Skeletal muscle tissue (tissue), 4 donors: ENCODE measurements around the gene DNAAF5. TPM values are rescaled to one million over a fixed set of nuclear protein-coding genes. Genes with fewer than 3 reads are reported as not detected.

Source experiments
- H3K27ac ChIP-seq: one replicate; pipeline ENCODE4 v1.7.0; 2013; ENCODE audit warnings: mild to moderate bottlenecking, low read depth, low read length, inconsistent platforms
- H3K27me3 ChIP-seq, 3 donors: one replicate each; pipeline ENCODE4 v1.7.0; 2013; ENCODE audit warnings: low read length in 3 of 3; ENCODE audit not compliant: control insufficient read depth in 3 of 3, insufficient read depth in 3 of 3
- H3K36me3 ChIP-seq, 3 donors: one replicate each; pipeline ENCODE4 v1.7.0; 2013; ENCODE audit warnings: low read length in 3 of 3; ENCODE audit not compliant: control insufficient read depth in 3 of 3, insufficient read depth in 3 of 3
- H3K4me1 ChIP-seq, 3 donors: one replicate each; pipeline ENCODE4 v1.7.0; 2013; ENCODE audit warnings: low read length in 3 of 3, mild to moderate bottlenecking in 3 of 3; ENCODE audit not compliant: control insufficient read depth in 3 of 3, insufficient read depth in 3 of 3
- H3K4me3 ChIP-seq, 3 donors: one replicate each; pipeline ENCODE4 v1.7.0; 2013; ENCODE audit warnings: low read length in 3 of 3
- H3K9ac ChIP-seq, 3 donors: one replicate each; pipeline ENCODE4 v1.7.0; 2013; ENCODE audit warnings: low read length in 3 of 3, mild to moderate bottlenecking in 3 of 3, moderate library complexity in 2 of 3, low read depth in 1 of 3
- H3K9me3 ChIP-seq, 3 donors: one replicate each; pipeline ENCODE4 v1.7.0; 2013; ENCODE audit warnings: low read length in 3 of 3; ENCODE audit not compliant: control insufficient read depth in 3 of 3
- total RNA-seq: library from RNA; depleted of rRNA; stranded (reverse); fragments of >200 nt; gene quantifications from one replicate; pipeline ENCODE4 v1.2.3, GENCODE V29; 2014
- donor health status: Osteomylitis.

DNAAF5 gene
- total RNA-seq, 1 donor from 2014 or later, result 13.0 TPM

DNA sequence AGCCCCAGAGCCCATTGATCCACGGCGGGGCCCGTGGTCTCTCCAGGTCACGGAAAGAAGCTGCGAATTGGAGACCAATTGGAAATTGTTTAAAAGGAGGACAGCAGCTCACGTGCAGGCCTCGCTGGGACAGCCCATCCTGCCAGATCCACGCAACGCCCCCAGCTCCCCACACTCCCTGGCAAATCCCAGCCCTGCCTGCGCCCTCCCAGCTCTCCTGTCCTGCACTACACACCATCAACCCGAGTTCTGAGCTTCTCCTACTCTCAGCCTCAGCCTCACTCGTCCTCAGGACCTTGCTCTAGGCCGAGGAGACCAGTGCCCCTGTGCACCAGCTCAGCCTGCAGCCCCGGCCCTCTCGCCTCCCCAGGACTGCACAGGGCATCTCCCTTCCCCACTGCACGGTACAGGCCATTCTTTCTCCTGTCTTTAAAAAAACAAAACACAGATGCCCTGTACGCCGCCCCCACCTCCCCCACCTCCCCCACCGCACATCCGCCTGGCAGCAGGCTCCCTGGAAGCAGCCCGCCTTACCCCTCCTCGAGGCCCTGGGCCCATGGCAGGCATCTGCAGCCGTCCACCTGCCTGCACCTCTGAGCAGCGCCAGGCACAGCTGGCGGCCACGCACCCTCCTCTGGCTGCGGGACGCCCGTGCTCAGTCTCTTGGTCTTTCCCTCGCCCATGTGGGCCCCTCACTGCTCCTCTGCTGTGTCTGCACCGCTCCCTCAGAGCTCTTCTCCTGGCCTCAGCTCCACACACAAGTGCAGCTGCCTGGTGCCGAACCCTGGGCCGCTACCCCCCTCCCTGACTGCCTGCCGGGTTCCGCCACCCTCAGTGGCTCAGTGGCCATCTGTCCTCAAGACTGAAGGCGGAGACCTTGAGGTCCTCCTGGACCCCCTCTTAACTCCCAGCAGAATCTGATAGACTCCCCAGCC, 57.3 kb downstream of the DNAAF5 start:
- H3K4me1 ChIP-seq, result peaks cover 0 to 19% (median 9%) of the 10 kb centered on the region in 3 donors
- H3K9me3 ChIP-seq, result no peaks in the 10 kb centered on the region
- H3K4me3 ChIP-seq, result no peak overlapping the region
- no peak overlapping the region for H3K9ac ChIP-seq
- H3K27me3 ChIP-seq, result no peaks in the 10 kb centered on the region
- H3K36me3 ChIP-seq, result peaks cover 30 to 41% (median 36%) of the 10 kb centered on the region in 3 donors
- no peak overlapping the region for H3K27ac ChIP-seq

DNA sequence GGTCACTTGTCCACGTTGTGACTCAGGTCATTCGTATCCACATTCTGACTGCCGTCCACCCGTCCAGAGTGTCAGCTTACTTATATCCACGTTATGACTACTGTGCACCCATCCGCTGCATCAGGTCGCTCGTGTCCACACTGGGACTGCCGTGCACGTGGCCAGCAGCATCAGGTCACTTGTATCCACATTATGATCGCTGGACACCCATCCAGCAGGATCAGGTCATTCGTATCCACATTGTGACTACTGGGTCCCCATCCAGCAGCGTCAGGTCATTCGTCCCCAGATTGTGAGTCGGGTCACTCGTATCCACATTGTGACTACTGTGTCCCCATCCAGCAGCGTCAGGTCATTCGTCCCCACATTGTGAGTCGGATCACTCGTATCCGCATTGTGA, 58.5 kb downstream of the DNAAF5 start:
- Histone ChIP-seq H3K36me3 (peaks cover 25 to 36% (median 32%) of the 10 kb centered on the region in 3 donors), H3K9me3 (no peaks in the 10 kb centered on the region)

DNA sequence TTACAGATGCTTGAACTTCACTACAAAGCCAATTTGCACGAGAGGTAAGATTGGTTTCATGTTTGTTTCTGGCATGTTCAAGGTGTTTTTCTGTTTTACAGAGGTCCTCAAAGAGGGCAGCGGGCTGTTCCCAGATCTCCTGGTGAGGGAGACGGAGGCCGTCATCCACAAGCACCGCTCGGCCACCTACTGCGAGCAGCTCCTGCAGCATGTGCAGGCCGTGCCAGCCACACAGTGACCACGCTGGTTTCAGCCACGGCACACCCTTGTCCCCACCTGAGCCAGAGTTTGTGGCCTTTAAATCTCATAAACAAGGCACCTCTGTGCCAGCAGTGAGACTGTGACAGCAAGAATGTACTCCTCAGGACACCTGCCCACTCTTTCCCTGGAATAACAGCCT, 58.9 kb downstream of the DNAAF5 start:
- Histone ChIP-seq H3K27ac (no peak overlapping the region), H3K4me1 (peaks cover 0 to 17% (median 9%) of the 10 kb centered on the region in 3 donors), H3K4me3 (no peak overlapping the region), H3K27me3 (no peaks in the 10 kb centered on the region), H3K9ac (no peak overlapping the region), H3K36me3 (peaks cover 24 to 34% (median 32%) of the 10 kb centered on the region in 3 donors), H3K9me3 (no peaks in the 10 kb centered on the region)

More for the DNA sequence above, 58.5 kb downstream of the DNAAF5 start:
- H3K27ac ChIP-seq, result no peak overlapping the region
- H3K27me3 ChIP-seq, result no peaks in the 10 kb centered on the region
- H3K9ac ChIP-seq, result no peak overlapping the region
- H3K4me3 ChIP-seq, result no peak overlapping the region
- peaks cover 0 to 17% (median 9%) of the 10 kb centered on the region in 3 donors for H3K4me1 ChIP-seq

DNA sequence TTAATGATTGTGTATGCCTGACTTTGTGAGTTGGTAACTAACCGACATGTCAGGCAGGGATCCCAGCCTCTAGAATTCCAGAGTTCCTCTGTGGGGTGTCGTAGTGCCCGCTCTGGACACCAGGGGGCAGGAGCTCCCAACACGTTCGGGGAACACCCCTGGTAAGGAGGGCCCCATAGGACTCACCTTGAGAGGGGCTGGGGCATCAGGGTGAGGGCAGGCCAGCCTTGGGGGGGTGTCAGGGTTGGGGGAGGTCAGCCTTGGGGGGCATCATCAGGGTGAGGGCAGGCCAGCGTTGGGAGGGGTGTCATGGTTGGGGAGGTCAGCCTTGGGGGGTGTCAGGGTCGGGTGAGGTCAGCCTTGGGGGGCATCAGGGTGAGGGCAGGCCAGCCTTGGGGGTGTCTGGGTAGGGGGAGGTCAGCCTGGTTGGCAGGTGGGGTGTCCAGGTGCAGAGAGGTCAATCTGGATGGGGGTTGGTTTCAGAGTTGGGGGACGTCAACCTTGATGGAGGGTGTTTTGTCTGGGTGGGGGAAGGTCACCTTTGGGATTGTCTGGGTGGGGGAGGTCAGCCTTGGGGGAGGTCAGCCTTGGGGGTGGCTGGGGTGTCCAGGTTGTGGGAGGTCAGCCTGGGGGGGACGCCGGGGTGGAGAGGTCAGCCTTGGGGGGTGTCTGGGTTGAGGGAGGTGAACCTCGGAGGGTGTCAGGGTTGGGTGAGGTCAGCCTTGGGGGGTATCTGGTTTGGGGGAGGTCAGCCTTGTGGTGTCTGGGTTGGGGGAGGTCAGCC, 60.2 kb downstream of the DNAAF5 start:
- peaks cover 24 to 32% (median 32%) of the 10 kb centered on the region in 3 donors for H3K36me3 ChIP-seq
- no peaks in the 10 kb centered on the region for H3K9me3 ChIP-seq
- H3K27ac ChIP-seq, result no peak overlapping the region

GRCh38 chr7:787332-788240, 61.1 kb downstream of the DNAAF5 start:
- Histone ChIP-seq H3K4me1 (peaks cover 0 to 17% (median 14%) of the 10 kb centered on the region in 3 donors), H3K27me3 (no peaks in the 10 kb centered on the region), H3K9ac (no peak overlapping the region), H3K36me3 (peaks cover 24 to 31% (median 24%) of the 10 kb centered on the region in 3 donors), H3K9me3 (no peaks in the 10 kb centered on the region), H3K27ac (no peak overlapping the region), H3K4me3 (no peak overlapping the region)

More for the DNA sequence above, 60.2 kb downstream of the DNAAF5 start:
- H3K9ac ChIP-seq, result no peak overlapping the region
- no peaks in the 10 kb centered on the region for H3K27me3 ChIP-seq
- no peak overlapping the region for H3K4me3 ChIP-seq
- peaks cover 0 to 16% (median 16%) of the 10 kb centered on the region in 3 donors for H3K4me1 ChIP-seq

GRCh38 chr7:791519-791918, 65.0 kb downstream of the DNAAF5 start:
- Histone ChIP-seq H3K27ac (peak overlapping the region; percentile 37), H3K4me1 (peaks cover 5 to 24% (median 21%) of the 10 kb centered on the region in 3 donors), H3K36me3 (peaks cover 0 to 3% (median 0%) of the 10 kb centered on the region in 3 donors), H3K27me3 (no peaks in the 10 kb centered on the region), H3K9me3 (no peaks in the 10 kb centered on the region), H3K4me3 (no peak overlapping the region), H3K9ac (no peak overlapping the region)

DNA sequence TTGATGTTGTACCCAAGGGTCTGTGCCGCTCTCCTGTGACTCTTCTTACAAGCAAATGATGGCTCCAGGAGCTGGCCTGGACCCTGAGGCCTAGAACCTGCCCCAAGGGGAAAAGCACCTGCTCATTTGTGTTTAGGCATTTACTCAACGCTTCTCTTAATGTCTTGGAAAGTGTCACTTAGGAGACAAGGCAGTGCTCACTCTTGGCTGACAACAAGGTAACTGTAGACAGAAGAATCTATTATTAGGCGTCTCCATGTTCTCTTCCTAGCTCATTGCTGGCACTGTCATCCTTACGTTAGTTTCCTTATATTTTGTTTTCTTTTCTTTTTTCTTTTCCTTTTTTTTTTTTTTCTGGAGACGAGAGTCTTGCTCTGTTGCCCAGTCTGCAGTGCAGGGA, 67.7 kb downstream of the DNAAF5 start:
- Histone ChIP-seq H3K36me3 (no peaks in the 10 kb centered on the region), H3K4me1 (peaks cover 12 to 29% (median 27%) of the 10 kb centered on the region in 3 donors), H3K4me3 (no peak overlapping the region), H3K27ac (peak overlapping the region; percentile 69), H3K27me3 (no peaks in the 10 kb centered on the region), H3K9ac (peak overlapping the region; percentile 34 to 50 (median 36)), H3K9me3 (no peaks in the 10 kb centered on the region)

DNA sequence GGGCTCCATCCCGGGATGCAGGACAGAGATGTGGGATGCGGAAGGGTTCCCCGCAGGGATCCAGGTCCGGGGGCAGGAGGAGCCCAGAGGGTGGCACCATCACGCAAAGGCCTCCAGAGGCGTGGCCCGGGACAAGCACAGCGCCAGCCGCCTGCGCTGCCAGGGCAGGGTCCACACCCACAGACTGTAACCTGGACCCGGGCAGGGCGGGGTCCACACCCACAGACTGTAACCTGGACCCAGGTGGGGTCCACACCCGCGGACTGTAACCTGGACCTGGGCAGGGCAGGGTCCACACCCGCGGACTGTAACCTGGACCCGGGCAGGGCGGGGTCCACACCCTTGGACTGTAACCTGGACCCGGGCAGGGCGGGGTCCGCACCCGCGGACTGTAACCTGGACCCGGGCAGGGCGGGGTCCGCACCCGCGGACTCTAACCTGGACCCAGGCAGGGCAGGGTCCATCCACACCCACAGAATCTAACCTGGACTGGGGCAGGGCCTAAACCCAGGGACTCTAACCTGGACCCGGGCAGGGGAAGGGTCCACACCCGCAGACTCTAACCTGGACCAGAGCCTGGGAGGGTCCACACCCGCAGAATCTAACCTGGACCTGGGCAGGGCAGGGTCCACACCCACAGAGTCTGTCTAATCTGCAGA, 68.3 kb downstream of the DNAAF5 start:
- peak overlapping the region in 2 of 3 donors; percentile 34 to 50 for H3K9ac ChIP-seq
- peaks cover 12 to 29% (median 27%) of the 10 kb centered on the region in 3 donors for H3K4me1 ChIP-seq
- peak overlapping the region; percentile 69 for H3K27ac ChIP-seq
- no peaks in the 10 kb centered on the region for H3K27me3 ChIP-seq
- H3K9me3 ChIP-seq, result no peaks in the 10 kb centered on the region
- no peaks in the 10 kb centered on the region for H3K36me3 ChIP-seq
- H3K4me3 ChIP-seq, result no peak overlapping the region
